Activated T-cell treated with anti-CD3 and anti-CD28 coated beads, Interleukin-2, amount 50 U/mL, for 1 hour (primary cell): ENCODE data around the gene EFS.
A peak's percentile ranks its signal among the peaks of the same experiment; 100 is the strongest.
"Not testable (repeated sequence)": the region's sequence is repeated elsewhere in the genome, so short reads cannot be mapped to it uniquely, and the experiment has no call there.

Source experiments
- DNase-seq: peaks from one replicate; pipeline ENCODE4 v3.0.0-alpha.2; 2020

Gene EFS

GRCh38 chr14:23356662-23357061, 8.3 kb downstream of the EFS start:
- DNase-seq: no peak

- DNase-seq: no peak
Measured at GRCh38 chr14:23355871-23356435, 9.0 kb downstream of the EFS start.

GRCh38 chr14:23354990-23355389, 10.0 kb downstream of the EFS start:
- DNase-seq: no peak

GRCh38 chr14:23353433-23353780, 11.6 kb downstream of the EFS start:
- no peak for DNase-seq

- DNase-seq: peak; percentile 70
Measured at GRCh38 chr14:23352506-23353432, 12.2 kb downstream of the EFS start, which contains the start of gene SLC22A17. TSS of gene SLC22A17 (minus strand) at chr14:23352887.

GRCh38 chr14:23351681-23352505, 13.1 kb downstream of the EFS start:
- DNase-seq: peak; percentile 25

GRCh38 chr14:23349156-23349845, 15.7 kb downstream of the EFS start:
- no peak for DNase-seq

- DNase-seq: no peak
Measured at GRCh38 chr14:23348297-23348655, 16.7 kb downstream of the EFS start.

- no peak for DNase-seq
Measured at GRCh38 chr14:23347406-23348296, 17.3 kb downstream of the EFS start.

GRCh38 chr14:23346693-23347405, 18.1 kb downstream of the EFS start:
- DNase-seq: no peak

GRCh38 chr14:23345987-23346692, 18.8 kb downstream of the EFS start:
- no peak for DNase-seq

- no peak for DNase-seq
Measured at GRCh38 chr14:23344481-23344880, 20.5 kb downstream of the EFS start.

GRCh38 chr14:23339506-23340268, 25.3 kb downstream of the EFS start:
- no peak for DNase-seq

- DNase-seq: no peak
Measured at GRCh38 chr14:23335623-23336022, 29.3 kb downstream of the EFS start.

GRCh38 chr14:23327947-23328744, 36.8 kb downstream of the EFS start:
- DNase-seq: peak; percentile 44

GRCh38 chr14:23326491-23327332, 38.3 kb downstream of the EFS start:
- DNase-seq: no peak

- not testable (repeated sequence) for DNase-seq
Measured at GRCh38 chr14:23325746-23326145, 39.2 kb downstream of the EFS start.

- no peak for DNase-seq
Measured at GRCh38 chr14:23324993-23325392, 40.0 kb downstream of the EFS start.
